Measurements from ENCODE around the gene POLR2L.

DNA sequence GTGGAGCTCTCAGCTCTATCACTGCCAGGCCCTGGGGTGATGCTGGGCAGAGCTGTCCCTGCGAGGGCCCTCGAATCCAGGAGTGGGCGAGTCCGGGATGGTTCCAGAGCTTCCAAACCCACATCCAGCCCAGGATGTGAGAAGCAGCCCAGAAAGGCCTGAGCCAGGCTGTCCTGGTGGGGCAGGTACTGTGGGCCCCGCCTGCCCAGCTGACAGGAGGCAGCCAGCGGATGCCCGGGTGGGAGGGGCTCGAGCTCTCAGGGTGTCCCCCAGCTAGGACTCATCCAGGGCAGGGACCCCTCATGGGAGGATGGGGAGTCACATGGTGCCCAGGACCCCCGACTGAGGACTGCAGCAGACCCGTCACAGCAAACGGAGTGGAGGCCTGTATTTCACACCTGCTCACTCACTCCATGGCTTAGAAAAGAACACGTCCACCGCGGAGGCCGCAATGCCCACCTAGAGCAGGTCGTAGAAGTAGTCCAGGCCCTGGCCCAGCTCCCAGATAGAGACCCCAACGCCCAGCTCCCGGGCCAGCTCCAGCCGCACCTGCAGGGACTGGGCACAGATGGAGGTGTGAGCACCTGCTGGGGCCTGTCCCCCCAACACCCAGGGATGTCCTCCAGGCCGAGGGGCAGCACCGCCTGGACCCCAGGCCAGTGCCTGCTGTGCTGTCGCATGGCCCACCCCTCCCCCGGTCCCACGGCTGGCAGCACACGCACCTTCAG is 27.2 kb upstream of the POLR2L start:
- TF ChIP-seq, protein P1, sequence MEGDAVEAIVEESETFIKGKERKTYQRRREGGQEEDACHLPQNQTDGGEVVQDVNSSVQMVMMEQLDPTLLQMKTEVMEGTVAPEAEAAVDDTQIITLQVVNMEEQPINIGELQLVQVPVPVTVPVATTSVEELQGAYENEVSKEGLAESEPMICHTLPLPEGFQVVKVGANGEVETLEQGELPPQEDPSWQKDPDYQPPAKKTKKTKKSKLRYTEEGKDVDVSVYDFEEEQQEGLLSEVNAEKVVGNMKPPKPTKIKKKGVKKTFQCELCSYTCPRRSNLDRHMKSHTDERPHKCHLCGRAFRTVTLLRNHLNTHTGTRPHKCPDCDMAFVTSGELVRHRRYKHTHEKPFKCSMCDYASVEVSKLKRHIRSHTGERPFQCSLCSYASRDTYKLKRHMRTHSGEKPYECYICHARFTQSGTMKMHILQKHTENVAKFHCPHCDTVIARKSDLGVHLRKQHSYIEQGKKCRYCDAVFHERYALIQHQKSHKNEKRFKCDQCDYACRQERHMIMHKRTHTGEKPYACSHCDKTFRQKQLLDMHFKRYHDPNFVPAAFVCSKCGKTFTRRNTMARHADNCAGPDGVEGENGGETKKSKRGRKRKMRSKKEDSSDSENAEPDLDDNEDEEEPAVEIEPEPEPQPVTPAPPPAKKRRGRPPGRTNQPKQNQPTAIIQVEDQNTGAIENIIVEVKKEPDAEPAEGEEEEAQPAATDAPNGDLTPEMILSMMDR (IDR thresholded peaks at IDR 0.05) = no peak
- TF ChIP-seq EP300 (IDR thresholded peaks at IDR 0.05) (no peak), POLR2A (IDR thresholded peaks at IDR 0.05) (no peak), POLR2AphosphoS5 (IDR thresholded peaks at IDR 0.05) (no peak)
